CD14-positive monocyte (primary cell): ENCODE measurements around the gene TRAFD1. TPM values are rescaled to one million over a fixed set of nuclear protein-coding genes. Genes with fewer than 3 reads are reported as not detected.

Source experiments
- DNase-seq, 3 donors: peaks; one replicate each; pipeline ENCODE4 v3.0.0-alpha.2; 2011 to 2022
- H2AFZ ChIP-seq: 2 replicates; pipeline ENCODE4 v1.6.0; 2012; ENCODE audit warnings: mild to moderate bottlenecking, low read depth, low read length, inconsistent platforms; ENCODE audit not compliant: insufficient read depth, poor library complexity, severe bottlenecking
- H3K27ac ChIP-seq, 2 donors: 1 replicate in 1 of 2; 2 replicates in 1 of 2; pipeline ENCODE4 v1.5.1; 2012 to 2013; ENCODE audit warnings: low read length in 2 of 2, control low read depth in 1 of 2, inconsistent platforms in 1 of 2, low read depth in 1 of 2, mild to moderate bottlenecking in 1 of 2
- H3K27me3 ChIP-seq, 2 donors: one replicate each; pipeline versions ENCODE4 v1.6.0 to v1.6.1; 2011 to 2013; ENCODE audit warnings: low read length in 2 of 2; ENCODE audit not compliant: control insufficient read depth in 2 of 2, insufficient read depth in 2 of 2
- H3K36me3 ChIP-seq, 2 donors: replicated peaks in 1 of 2; 1 replicate in 1 of 2; 2 replicates in 1 of 2; pipeline versions ENCODE4 v1.5.1 to v1.6.1; 2012 to 2013; ENCODE audit warnings: low read length in 2 of 2, control low read depth in 1 of 2, inconsistent platforms in 1 of 2, mild to moderate bottlenecking in 1 of 2; ENCODE audit not compliant: insufficient read depth in 2 of 2, control insufficient read depth in 1 of 2
- H3K4me1 ChIP-seq, 2 donors: 1 replicate in 1 of 2; 2 replicates in 1 of 2; pipeline versions ENCODE4 v1.5.1 to v1.6.1; 2012 to 2013; ENCODE audit warnings: low read length in 2 of 2, control low read depth in 1 of 2, inconsistent platforms in 1 of 2, mild to moderate bottlenecking in 1 of 2, moderate library complexity in 1 of 2; ENCODE audit not compliant: insufficient read depth in 2 of 2, control insufficient read depth in 1 of 2
- H3K4me2 ChIP-seq: replicated peaks from 2 replicates; pipeline ENCODE3; 2012; ENCODE audit warnings: low read length, moderate library complexity, mild to moderate bottlenecking; ENCODE audit not compliant: poor library complexity, severe bottlenecking; ENCODE audit errors: extremely low read depth
- H3K4me3 ChIP-seq, 3 experiments: fragments of 200-600 bp in 1 of 3; sonication (generic) in 1 of 3; replicated peaks in 1 of 3; 1 replicate in 2 of 3; 2 replicates in 1 of 3; pipeline ENCODE4 v1.5.1; 2011 to 2013; ENCODE audit warnings: low read length in 3 of 3, mild to moderate bottlenecking in 3 of 3, control low read depth in 2 of 3, low read depth in 2 of 3, inconsistent platforms in 1 of 3, moderate library complexity in 1 of 3
- H3K79me2 ChIP-seq: 2 replicates; pipeline ENCODE4 v1.6.0; 2012; ENCODE audit warnings: mild to moderate bottlenecking, control low read depth, inconsistent platforms, low read length, moderate library complexity; ENCODE audit not compliant: insufficient read depth
- H3K9ac ChIP-seq: 2 replicates; pipeline ENCODE4 v1.6.0; 2017; ENCODE audit warnings: low read length, mild to moderate bottlenecking; ENCODE audit not compliant: insufficient read depth, poor library complexity, severe bottlenecking
- H3K9me3 ChIP-seq, 2 donors: replicated peaks in 1 of 2; 1 replicate in 1 of 2; 2 replicates in 1 of 2; pipeline versions ENCODE4 v1.5.1 to v1.6.1; 2012 to 2013; ENCODE audit warnings: low read length in 2 of 2, control low read depth in 1 of 2; ENCODE audit not compliant: control insufficient read depth in 1 of 2, insufficient read depth in 1 of 2
- H4K20me1 ChIP-seq: 2 replicates; pipeline ENCODE4 v1.6.0; 2012; ENCODE audit warnings: mild to moderate bottlenecking, low read length, control low read depth, moderate library complexity; ENCODE audit not compliant: insufficient read depth
- H3K27ac Mint-ChIP-seq, 7 donors: one replicate each; pipeline ENCODE4 v1.8.0; 2020; ENCODE audit warnings: mild to moderate bottlenecking in 7 of 7, mixed read lengths in 7 of 7, moderate library complexity in 6 of 7, inconsistent platforms in 2 of 7
- H3K27me3 Mint-ChIP-seq, 3 donors: one replicate each; pipeline ENCODE4 v1.8.0; 2021 to 2022; ENCODE audit warnings: low read depth in 3 of 3, mild to moderate bottlenecking in 3 of 3, mixed read lengths in 3 of 3, moderate library complexity in 3 of 3, inconsistent platforms in 1 of 3
- H3K36me3 Mint-ChIP-seq, 2 donors: one replicate each; pipeline ENCODE4 v1.8.0; 2020; ENCODE audit warnings: mixed read lengths in 2 of 2, inconsistent platforms in 1 of 2, mild to moderate bottlenecking in 1 of 2
- H3K4me1 Mint-ChIP-seq: one replicate; pipeline ENCODE4 v1.8.0; 2020; ENCODE audit warnings: mild to moderate bottlenecking, mixed read lengths
- H3K4me3 Mint-ChIP-seq, 2 donors: one replicate each; pipeline ENCODE4 v1.8.0; 2020; ENCODE audit warnings: mild to moderate bottlenecking in 2 of 2, mixed read lengths in 2 of 2, moderate library complexity in 1 of 2
- H3K9me3 Mint-ChIP-seq, 7 donors: one replicate each; pipeline ENCODE4 v1.8.0; 2020 to 2022; ENCODE audit warnings: mixed read lengths in 7 of 7, mild to moderate bottlenecking in 6 of 7, moderate library complexity in 6 of 7, inconsistent platforms in 2 of 7
- WGBS: methylation state at CpG from one replicate; pipeline ENCODE4 v1.1.5; 2013; ENCODE audit warnings: missing lambda C conversion rate; ENCODE audit not compliant: insufficient coverage; 5-methylcytosine and 5-hydroxymethylcytosine counted together
- intact Hi-C, 2 donors: fragments of 100-400 bp; cut with micrococcal nuclease; formaldehyde crosslinking; loops; one replicate each; pipeline versions ENCODE4 v1.15.0 to v1.15.1; 2023
- polyA plus RNA-seq, 3 donors: library from polyadenylated mRNA; depleted of rRNA in 1 of 3; unstranded in 2 of 3; stranded (reverse) in 1 of 3; fragments of 300-500 nt in 2 of 3; fragments of >200 nt in 1 of 3; fragmentation: Illumina TruSeq in 2 of 3; gene quantifications; 1 replicate in 2 of 3; 2 replicates in 1 of 3; pipeline ENCODE4 v1.2.3, GENCODE V29; 2012 to 2021
- small RNA-seq: library from RNA; depleted of rRNA; stranded (forward); fragments of <200 nt; gene quantifications from one replicate; pipeline ENCODE3, GENCODE V24; 2012; ENCODE audit warnings: low read depth; ENCODE audit not compliant: insufficient read length
- TF ChIP-seq, protein P1 (sequence below): fragments of 200-600 bp; IDR thresholded peaks from one replicate; pipeline ENCODE4 v1.8.0; 2022; ENCODE audit warnings: antibody characterized with exemption, mild to moderate bottlenecking

The TRAFD1 gene
- polyA plus RNA-seq, 3 donors = 35.2 to 83.6 (median 82.3) TPM

DNA sequence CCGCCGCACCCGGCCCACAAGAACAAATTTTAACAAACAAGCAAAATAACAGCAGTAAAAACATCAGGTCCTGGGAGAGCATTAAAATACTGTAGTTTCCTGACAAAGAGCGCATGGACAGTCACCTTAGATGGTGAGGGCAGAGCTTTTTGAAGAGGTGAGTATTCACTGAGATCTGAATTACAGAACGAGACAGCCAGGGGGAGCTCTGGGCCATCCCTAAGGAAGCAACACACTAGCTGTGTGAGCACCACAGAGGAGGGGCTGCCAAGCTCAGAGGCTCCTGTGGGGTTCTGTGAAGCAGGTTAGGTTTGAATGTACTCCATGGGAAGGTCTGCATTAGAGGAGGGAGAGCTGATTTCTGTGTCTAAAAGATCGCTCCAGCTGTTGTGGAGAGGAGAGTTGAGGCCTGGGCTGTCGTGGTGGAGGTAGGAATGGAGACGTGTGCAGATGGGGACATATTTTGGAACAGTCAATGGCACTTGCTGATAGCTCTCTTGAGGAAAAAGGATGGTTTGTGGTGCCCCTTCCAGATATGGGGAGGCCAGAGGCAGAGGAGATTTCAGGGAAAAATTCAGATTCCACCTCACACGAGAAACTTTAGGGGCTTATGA lies 72.9 kb downstream of the TRAFD1 start:
- Histone ChIP-seq H3K79me2 (no peaks in the 10 kb centered on the region), H3K4me3 (no peak overlapping the region), H2AFZ (no peak overlapping the region), H3K9me3 (no peaks in the 10 kb centered on the region), H3K9ac (no peak overlapping the region), H3K36me3 (peaks cover 64 to 97% of the 10 kb centered on the region in 2 donors), H3K4me2 (no peak overlapping the region), H3K27ac (peak overlapping the region in 1 of 2 donors; percentile 8), H4K20me1 (no peaks in the 10 kb centered on the region), H3K4me1 (no peaks in the 10 kb centered on the region), H3K27me3 (no peaks in the 10 kb centered on the region)
- H3K27ac Mint-ChIP-seq = no peak overlapping the region
- TF ChIP-seq, protein P1, sequence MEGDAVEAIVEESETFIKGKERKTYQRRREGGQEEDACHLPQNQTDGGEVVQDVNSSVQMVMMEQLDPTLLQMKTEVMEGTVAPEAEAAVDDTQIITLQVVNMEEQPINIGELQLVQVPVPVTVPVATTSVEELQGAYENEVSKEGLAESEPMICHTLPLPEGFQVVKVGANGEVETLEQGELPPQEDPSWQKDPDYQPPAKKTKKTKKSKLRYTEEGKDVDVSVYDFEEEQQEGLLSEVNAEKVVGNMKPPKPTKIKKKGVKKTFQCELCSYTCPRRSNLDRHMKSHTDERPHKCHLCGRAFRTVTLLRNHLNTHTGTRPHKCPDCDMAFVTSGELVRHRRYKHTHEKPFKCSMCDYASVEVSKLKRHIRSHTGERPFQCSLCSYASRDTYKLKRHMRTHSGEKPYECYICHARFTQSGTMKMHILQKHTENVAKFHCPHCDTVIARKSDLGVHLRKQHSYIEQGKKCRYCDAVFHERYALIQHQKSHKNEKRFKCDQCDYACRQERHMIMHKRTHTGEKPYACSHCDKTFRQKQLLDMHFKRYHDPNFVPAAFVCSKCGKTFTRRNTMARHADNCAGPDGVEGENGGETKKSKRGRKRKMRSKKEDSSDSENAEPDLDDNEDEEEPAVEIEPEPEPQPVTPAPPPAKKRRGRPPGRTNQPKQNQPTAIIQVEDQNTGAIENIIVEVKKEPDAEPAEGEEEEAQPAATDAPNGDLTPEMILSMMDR = peak; percentile 51
- no peaks in the 10 kb centered on the region for H3K27me3 Mint-ChIP-seq
- intact Hi-C loops = no loop called here
- no peaks in the 10 kb centered on the region for H3K9me3 Mint-ChIP-seq
- no peak overlapping the region for H3K4me3 Mint-ChIP-seq
- 88% methylated on average over 4 of the region's 9 CpGs for WGBS
- DNase-seq = peak in 2 of 3 donors; percentile 3
- peaks cover 60 to 90% of the 10 kb centered on the region in 2 donors for H3K36me3 Mint-ChIP-seq
- H3K4me1 Mint-ChIP-seq = no peaks in the 10 kb centered on the region

DNA sequence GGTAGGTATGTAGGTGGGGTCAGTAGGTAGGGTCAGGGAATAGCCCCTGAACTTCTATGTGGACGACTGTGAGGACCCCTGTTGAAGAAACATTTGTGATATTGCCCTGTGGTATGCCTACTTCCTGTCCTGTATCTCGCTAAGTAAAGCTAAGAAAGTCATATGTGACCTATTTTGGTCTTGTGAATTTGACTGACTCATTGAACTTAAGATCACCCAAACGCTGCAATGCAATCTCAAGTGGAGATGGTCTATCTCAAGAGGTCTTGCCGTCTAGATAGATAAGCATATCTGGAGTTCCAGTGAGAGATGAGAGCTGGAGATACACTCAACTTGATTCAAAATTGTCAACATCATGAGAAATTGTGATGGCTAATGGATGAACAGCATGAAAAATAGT lies 73.8 kb downstream of the TRAFD1 start:
- no peak for DNase-seq
- intact Hi-C loops = no loop called here
- no peaks in the 10 kb centered on the region for H3K4me1 Mint-ChIP-seq
- Histone ChIP-seq H3K36me3 (peaks cover 62 to 97% of the 10 kb centered on the region in 2 donors), H3K27ac (no peak overlapping the region), H3K27me3 (no peaks in the 10 kb centered on the region), H3K4me2 (no peak overlapping the region), H3K9me3 (no peaks in the 10 kb centered on the region), H3K79me2 (no peaks in the 10 kb centered on the region), H2AFZ (no peak overlapping the region), H3K9ac (no peak overlapping the region), H4K20me1 (no peaks in the 10 kb centered on the region), H3K4me1 (no peaks in the 10 kb centered on the region), H3K4me3 (no peak overlapping the region)
- H3K36me3 Mint-ChIP-seq = peaks cover 57 to 88% of the 10 kb centered on the region in 2 donors
- no peak overlapping the region for H3K27ac Mint-ChIP-seq
- H3K27me3 Mint-ChIP-seq = no peaks in the 10 kb centered on the region
- WGBS = 60% methylated on average over 3 of the region's 4 CpGs
- no peak overlapping the region for H3K4me3 Mint-ChIP-seq
- TF ChIP-seq, protein P1 = no peak
- H3K9me3 Mint-ChIP-seq = no peaks in the 10 kb centered on the region

Small RNA genes lying within 50 kb of the gene (small RNA-seq; reads per million reads assigned to genes)
- gene RF00019 = not detected

Other genes starting within 250 kb of the TRAFD1 start
- gene TMEM116, start 112.4 kb upstream of the TRAFD1 start, polyA plus RNA-seq = 10 to 100 TPM in 1 of 3 donors, 1 to 10 TPM in 2; 5.6 to 11.6 (median 8.3) TPM
- 100 to 1,000 TPM; 158 to 207 (median 170) TPM for gene ERP29, start 112.1 kb upstream of the TRAFD1 start, polyA plus RNA-seq
- gene NAA25, start 16.8 kb upstream of the TRAFD1 start, polyA plus RNA-seq = 1 to 10 TPM; 4.3 to 7.9 (median 7.3) TPM